NCI-H128 (cell line): ENCODE results near the gene HSPA2.
"Not testable (repeated sequence)": the region's sequence is repeated elsewhere in the genome, so short reads cannot be mapped to it uniquely, and the experiment has no call there.

Experiments used
- DNase-seq: peaks from one replicate; lab custom pipeline; 2025; ENCODE audit not compliant: unreplicated experiment; lab: John Stamatoyannopoulos, UW

The HSPA2 gene

GRCh38 chr14:64558216-64558615, 17.7 kb downstream of the HSPA2 start:
- DNase-seq = not testable (repeated sequence)

DNA sequence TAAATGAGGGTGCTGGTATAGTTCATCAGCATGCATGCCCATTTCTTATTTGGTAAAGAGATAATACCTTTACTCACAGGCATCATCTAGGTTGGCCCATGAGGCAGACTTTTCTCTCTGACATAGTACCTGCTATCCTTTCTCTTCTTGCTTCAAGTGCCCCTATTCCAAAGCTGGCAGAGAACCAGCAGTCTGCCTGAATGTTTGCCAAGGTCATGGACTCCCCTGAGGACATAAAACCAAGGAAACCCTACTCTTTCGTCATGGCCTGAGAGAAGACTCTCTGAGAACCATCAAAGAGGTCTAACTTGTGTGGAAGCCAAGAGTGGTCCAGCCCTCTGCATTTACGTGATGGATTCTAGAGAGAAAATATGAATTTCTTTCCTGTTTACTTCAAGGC, 21.1 kb downstream of the HSPA2 start:
- DNase-seq = no peak

- DNase-seq = no peak
Observed at GRCh38 chr14:64562436-64562835, 21.9 kb downstream of the HSPA2 start.

GRCh38 chr14:64563696-64564095, 23.2 kb downstream of the HSPA2 start:
- no peak for DNase-seq

GRCh38 chr14:64566651-64567122, 26.1 kb downstream of the HSPA2 start:
- DNase-seq = no peak

DNA sequence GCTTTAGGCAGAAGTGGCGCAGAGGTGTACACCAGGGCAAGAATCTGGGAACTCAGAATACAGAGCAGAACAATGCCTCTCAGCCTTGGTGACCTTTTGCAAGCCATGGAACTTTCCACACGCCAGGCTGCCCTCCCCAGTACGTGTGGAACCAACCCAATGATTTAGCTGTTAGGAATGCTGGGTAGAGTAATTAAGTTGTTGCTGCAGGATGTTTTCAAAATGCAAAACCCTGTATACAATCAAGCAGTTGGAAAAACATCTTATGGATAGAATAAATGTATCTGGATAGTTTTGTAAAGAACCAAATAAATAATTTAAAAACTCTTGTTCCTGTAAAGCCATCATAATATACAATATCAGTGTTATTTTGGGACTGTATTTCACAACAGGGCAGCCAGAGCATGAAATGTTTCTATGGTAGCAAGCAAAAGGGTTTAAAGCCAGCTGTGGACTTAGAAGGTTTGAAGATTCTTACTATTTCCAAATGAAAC, 28.6 kb downstream of the HSPA2 start:
- no peak for DNase-seq

DNA sequence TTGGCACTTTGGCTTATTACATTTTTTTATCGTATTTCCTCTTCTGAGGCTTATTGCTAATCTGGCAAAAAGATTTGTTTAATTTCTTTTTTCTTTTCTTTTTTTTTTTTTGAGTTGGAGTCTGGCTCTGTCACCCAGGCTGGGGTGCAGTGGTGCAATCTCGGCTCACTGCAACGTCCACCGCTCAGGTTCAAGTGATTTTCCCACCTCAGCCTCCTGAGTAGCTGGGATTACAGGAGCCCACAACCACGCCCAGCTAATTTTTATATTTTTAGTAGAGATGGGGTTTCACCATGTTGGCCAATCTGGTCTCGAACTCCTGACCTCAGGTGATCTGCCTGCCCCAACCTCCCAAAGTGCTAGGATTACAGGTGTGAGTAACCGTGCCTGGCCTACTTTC, 29.1 kb downstream of the HSPA2 start:
- DNase-seq = not testable (repeated sequence)

DNA sequence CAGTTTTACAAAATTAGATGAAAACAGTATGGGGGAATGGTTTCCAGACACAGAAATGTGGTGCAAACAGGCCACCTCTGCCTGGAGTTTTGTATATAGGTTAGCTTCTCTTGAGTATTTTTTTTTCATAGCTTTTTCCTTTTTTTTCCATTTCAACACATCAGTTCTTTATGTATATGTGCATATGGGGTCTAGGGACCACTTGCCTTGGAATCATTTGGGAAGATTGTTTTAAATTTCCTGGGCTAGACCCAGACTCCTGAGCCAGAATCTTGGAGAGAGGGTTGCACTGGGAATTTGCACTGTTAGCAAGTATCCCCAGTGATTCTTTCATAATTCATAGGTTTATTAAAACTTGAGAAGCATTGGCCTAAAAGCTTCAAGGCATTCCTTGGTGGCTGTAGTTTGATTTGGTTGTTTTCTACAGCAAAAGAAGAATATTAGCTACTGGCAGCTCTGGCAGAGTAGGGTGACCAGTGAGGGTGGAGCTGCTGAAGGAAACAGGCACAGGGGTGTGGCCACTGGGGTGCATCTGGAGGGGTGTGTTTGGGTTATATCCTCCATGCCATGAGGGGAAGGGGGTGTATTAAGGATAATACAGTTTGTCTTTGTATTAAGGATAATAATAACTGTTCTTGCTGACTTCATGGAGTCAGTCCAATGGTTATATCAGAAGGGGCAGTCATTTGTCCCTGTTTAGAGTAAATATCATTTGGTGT, 32.0 kb downstream of the HSPA2 start:
- no peak for DNase-seq

GRCh38 chr14:64573109-64573508, 32.6 kb downstream of the HSPA2 start:
- no peak for DNase-seq

DNA sequence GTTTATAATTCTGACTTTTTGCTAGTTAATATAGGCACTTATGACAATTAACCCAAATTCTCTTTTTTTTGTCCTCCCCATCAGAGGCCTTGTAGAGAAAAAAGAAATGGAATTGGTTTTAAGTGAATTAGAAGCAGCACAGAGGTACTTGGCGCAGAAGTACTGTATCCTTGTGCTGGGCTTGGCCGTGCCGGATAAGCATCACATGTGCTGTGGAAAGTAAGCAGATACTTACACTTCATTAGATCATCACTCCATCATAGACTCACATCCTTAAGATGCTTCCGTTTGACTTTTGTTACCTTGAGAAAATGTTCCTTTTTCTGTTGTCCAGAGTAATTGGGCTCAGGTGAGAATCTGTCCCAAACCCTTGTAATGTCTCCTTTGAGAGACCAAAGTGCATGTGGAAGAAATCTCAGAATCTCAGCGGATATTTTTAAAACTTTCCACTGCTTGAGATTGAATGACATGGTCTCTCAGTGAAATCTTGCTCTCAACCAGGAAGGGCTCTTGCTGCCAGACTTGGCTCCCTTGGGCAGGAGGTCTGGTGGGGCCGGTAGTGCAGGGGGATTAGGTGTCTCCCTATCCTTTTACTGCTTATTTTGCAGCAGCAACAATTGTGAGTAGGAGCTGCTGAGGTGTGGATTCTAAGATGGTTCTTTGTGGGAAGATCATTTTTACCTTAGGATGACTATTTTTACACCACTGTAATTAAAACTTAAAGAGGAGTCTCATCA, 34.0 kb downstream of the HSPA2 start:
- no peak for DNase-seq

DNA sequence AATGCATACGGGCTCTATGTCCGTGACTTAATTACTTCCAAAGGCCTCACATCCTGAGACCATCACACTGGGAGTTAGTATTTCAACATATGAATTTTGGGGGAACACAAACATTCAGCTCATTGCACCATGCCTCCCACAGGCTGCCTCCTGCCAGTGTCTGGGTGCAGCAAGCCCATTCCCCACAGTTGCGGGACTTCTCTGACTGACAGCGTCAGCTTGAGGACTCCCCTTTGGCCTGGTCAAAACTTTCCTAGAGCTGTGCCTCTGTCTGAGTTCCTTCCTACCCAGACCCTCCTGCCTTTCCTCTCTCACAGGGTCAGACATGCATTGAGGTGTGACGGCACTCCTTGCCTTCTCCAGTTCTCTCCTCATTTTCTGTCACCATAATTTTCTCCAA, 36.7 kb downstream of the HSPA2 start:
- no peak for DNase-seq

GRCh38 chr14:64580467-64580866, 39.9 kb downstream of the HSPA2 start:
- no peak for DNase-seq

- no peak for DNase-seq
Observed at GRCh38 chr14:64581363-64581762, 40.8 kb downstream of the HSPA2 start.

GRCh38 chr14:64581817-64582216, 41.3 kb downstream of the HSPA2 start:
- DNase-seq = no peak

DNA sequence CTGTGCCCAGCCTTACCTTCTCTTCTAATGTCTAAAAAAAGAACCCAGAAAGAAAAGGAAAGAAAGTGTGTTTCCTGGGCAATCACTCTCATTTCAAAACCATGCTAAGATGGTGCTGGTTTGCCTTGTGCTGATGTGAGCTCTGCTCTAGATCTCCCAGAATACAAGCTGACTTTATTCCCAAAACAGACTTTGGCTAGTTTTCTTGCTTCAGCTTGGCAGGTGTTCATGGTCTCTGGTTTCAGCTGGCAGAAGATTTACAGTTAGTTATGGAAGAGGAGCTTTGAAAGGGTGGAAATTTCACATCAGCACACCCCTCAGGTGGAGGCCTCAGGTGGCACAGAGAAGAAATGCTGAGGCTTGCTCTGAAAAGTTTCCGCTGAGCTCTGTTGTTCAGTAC, 43.6 kb downstream of the HSPA2 start:
- no peak for DNase-seq

- no peak for DNase-seq
Observed at GRCh38 chr14:64591809-64592208, 51.3 kb downstream of the HSPA2 start.
